HG03558 (cell line): Measurements from ENCODE around the gene DIP2A.
"Not testable (repeated sequence)": the region's sequence is repeated elsewhere in the genome, so short reads cannot be mapped to it uniquely, and the experiment has no call there.

Experiments
- ATAC-seq: cut with Tn5 transposase; IDR thresholded peaks from one replicate; pipeline ENCODE4 v1.9.1; 2021; ENCODE audit warnings: moderate number of reproducible peaks; ENCODE audit not compliant: unreplicated experiment; ENCODE audit errors: extremely low read depth

Gene DIP2A

DNA sequence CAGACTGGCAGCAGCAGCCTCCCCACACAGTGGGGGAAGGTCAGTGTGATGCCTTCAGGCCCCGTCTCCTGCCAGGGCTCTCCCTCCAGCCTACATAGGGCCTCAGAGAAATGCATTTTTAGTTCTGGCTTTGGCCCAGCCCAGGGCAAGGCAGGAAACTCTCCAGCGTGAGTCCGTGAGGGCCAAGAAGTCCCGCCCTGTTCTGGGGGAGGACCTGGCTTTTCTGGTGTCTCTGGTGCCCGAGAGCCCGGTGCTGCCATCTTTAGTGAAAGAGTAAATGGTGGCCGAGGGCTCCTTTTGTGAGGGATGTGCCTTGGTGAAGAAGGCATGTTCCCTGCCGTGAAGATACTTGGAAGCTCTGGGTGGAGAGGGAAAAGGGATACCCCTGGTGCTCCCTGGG, 14.8 kb upstream of the DIP2A start:
- ATAC-seq = no peak

DNA sequence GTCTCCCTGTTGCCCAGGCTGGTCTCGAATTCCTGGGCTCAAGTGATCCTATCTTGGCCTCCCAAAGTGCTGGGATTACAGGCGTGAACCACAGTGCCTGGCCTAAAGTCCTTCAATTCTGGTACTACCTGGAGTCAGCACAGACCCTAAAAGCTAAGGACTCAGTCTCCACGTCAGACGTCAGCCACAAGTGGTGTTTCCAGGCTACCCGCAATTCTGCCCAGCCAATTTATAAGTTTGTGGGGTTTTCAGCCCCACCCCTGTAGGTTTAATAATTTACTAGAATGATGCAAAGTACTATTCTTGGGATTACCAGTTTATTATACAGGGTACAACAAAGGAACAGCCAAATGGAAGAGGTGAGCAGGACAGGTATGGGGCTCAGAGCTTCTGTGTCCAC, 10.6 kb upstream of the DIP2A start:
- ATAC-seq = no peak

DNA sequence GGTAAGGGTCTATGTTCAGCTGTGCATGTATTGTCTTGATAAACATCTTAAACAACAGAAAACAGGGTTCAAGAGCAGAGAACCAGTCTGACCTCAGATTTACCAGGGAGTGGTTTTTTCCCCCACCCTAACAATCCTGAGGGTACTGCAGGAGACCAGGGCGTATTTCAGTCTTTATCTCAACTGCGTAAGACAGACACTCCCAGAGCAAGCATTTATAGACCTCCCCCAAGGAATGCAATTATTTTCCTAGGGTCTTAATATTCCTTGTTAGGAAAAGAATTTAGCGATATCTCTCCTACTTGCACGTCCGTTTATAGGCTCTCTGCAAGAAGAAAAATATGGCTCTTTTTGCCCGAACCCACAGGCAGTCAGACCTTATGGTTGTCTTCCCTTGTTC, 9.8 kb upstream of the DIP2A start:
- not testable (repeated sequence) for ATAC-seq

DNA sequence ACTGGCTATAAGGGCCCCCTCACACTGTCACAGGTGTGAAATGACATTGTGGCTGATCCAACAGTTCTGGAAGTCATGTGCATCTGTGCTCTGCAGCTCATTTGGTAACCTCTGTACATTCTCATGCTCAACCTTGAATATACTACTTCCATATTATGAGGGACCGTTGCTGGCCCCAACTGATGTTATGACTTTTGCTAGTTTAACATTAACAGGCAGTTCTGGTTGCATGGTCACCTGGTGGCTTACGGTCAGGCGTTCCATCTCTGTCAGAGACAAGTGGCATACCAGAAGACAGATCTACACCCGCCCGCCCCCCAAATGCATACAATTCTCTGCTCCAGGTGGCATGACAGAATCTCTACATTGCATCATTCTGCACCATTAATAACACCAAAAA, 6.0 kb upstream of the DIP2A start:
- ATAC-seq = no peak

DNA sequence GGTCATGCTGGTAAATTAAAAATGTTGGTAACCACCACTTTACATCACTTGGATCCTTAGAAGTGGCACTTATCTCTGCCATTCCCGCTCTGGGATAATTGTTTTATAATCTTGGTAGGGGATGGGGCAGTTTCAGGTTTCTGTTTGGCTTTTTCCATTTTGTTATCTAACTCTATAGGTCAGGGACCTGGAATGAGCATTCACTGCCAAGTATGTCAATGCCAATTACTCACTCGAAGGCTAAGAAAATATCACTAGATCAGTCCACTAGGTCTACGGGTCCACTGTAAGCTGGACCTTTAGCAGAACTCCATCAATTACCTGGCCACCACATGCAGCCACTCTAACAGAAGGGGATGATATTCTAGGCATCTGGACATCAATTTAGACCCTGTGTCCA, 4.5 kb upstream of the DIP2A start:
- ATAC-seq = no peak

DNA sequence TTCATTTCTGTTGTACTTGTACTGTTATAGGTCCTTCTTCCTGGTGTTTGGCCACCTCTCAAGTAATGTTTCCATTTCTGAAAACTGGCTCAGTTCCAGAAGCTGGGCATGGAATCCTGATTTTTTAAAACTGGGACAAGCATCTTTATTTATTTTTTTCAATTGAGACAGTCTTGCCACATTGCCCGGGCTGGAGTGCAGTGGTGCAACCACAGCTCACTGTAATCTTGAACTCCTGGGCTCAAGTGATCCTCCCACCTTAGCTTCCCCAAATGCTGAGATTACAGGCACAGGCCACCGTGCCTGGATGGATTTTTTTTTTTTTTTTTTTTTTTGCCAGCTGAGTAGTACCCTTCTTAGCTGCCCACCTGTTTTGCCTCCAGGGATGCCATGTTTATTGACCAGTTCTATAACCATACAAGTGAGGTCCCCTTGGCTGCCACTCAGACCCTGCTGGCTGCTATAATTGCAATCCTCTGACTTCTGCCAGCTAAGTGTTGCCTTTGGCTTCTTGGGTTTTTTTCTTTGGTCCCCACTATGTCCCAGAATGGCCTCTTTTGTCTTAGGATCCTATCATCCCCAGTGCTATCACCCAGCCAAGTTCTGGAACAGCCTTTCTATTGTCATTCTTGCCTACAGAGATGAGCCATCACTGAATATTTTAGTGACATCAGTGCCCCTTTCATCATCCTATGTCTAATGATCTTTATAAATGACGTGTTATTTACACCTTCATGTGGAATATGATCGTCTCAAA, 3.9 kb upstream of the DIP2A start:
- ATAC-seq = no peak

DNA sequence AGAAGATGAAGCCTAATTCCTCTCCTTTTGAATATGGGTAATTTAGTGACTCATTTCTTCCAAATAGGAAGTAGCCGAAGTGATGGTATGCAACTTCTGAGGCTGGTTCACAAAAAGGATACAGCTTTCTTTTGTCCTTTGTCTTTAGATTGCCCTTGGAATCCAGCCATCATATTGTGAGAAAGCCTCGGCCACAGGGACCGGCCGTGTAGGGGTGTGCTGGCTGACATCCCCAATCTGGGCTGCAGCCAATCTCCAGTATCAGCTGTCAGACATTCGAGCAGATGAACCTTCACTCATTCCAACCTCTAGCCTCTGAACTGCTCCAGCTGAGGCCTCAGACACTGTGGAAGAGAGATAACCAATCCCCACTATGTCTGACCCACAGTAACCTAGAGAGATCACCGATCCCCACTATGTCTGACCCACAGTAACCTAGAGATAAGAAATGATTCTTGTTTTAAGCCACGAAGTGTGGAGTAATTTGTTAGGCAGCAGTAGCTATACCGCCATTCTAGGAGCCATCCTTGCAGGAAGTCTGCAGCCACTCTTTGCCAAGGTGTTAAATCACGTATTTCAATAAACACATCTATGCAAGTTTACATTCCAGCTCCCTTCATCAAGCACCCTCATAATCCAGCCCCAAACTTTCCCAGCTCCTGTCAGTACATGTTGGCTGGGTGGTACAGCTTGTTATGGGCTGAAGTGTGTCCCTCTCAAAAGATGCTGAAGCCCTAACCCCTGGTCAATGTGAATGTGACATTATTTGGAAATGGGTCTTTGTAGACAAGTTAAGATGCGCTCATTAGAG, 2.9 kb upstream of the DIP2A start:
- ATAC-seq = no peak

DNA sequence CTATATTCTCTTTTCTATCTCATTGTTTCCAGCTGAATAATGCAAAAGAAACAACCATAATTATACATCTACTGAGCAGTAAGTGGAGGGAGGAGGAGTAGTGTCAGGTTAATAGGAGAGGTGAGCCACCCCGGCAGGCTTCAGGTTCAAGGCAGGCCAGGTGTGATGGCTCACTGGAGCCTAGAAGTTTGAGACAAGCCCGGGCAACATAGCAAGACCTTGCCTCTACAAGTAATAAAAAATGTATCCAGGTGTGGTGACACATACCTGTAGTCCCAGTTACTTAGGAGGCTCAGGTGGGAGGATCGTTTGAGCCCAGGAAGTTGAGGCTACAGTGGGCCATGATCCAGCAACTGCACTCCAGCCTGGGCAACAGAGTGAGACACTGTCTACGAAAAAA, 1.9 kb upstream of the DIP2A start:
- no peak for ATAC-seq

DNA sequence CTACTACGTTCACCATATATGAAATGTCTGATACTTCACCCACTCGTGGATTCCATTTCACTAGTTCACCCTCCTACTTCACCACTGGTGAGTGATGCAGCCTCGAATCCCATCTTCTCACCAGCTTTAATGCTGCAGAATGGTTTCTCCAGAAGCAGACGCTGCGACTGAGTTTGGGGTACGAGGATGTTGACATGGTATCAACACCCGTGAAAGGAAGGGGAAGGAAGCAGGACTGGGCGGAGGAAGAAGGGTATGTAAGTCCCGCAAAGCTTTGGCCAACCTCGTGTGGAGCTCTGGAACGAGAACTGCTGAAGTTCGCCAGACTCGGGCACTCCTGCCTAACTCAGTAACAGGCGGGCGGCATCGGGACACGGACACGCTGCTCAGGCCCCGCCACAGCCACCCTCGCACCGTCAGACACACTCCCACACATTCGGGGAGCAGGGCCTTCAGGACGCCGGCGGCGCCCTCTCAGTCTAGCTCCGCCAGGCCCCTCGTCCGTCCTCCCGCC, 833 bp upstream of the DIP2A start:
- peak; percentile 7 for ATAC-seq

DNA sequence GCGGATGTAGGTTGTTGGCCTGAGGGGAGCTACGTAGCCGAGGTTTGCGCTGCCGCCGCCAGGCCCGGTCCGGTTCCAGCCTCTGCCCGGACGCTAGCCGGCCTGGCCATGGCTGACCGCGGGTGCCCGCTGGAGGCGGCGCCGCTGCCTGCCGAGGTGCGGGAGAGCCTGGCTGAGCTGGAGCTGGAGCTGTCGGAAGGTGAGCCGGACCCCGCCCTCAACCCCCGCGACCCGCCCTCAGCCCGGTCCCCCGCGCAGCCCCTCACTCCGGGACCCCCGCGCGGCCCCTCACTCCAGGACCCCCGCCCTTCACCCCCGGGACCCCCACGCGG, 299 bp downstream of the DIP2A start:
- no peak for ATAC-seq

DNA sequence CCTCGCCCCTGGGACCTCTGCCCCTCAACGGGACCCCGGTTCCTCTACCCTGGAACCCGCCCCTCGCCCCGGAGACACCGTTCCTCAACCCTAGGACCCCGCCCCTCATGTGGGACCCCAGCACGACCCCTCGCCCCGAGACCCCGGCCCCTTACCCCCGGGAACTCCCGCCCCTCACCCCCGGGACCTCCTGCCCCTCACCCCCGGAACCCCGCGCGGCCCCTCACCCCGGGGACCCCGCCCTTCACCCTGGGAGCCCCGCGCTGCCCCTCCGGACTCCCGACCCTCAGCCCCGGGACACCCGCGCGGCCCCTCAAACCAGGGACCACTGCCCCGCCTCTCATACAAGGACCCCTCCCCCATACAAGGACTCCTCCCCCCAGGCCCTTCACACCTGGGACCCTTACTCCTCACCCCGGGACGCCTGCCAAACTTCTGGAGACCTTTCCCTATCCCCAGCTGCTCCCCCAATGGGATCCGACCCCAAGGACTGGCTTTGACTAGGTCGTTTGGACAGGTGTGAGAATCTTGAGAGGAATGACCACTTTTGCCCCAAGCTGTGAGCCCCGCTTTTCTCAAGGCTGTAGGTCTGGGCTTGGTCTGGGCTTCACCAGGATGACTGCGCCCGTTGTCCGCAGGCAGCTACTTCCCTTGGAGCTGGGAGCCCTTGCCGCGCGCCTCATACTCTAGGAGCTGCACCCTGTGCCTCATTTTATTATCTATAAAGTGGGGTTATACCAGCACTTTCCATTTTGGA, 843 bp downstream of the DIP2A start:
- no peak for ATAC-seq

DNA sequence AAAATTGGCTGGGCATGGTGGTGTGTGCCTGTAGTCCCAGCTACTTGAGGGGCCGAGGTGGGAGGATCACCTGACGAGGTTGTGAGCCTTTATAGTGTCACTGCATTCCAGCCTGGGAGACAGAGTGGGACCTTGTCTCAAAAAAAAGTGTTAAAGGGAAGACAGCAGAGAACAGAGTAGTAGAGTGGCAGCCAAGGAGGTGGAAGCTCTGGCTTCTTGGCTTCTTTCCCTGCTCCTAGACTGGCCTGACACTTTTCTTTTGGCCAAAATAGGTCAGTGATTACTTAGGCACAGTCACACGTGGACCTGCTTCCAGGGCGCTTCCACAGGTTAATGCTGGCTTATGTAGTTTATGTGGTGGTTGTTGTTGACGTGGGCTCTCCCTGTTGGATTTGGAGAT, 3.2 kb downstream of the DIP2A start:
- ATAC-seq = no peak

DNA sequence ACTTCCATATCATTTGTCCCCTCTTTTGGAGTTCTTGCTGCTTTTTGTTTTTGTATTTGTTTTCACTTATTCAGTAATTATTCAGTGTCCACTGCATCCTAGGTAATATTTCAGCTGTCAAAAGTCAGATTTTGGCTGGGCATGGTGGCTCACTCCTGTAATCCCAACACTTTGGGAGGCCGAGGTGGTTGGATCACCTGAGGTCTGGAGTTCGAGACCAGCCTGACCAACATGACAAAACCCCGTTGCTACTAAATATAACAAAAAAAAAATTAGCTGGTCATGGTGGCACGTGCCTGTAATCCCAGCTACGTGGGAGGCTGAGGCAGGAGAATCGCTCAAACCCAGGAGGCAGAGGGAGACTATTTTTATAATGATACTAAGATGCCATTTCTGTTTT, 6.5 kb downstream of the DIP2A start:
- not testable (repeated sequence) for ATAC-seq

DNA sequence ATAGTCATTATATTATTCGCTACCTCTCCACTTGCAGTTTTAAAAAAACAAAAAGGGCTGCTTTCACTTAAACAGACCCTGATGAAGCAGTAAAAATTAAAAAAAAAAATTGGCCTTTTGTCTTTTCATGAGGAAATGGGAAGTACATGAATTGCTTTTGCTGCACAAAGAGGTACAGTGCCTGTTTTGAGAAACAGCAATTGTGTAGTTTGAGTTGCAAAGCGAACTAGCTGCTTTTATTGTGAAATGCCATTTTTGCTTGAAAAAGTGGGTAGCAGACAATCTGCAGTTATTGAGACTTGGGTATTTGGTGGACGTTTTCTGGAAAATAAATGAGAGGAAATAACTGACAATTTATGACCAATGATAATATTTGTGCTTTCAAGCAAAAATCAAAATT, 7.0 kb downstream of the DIP2A start:
- no peak for ATAC-seq

DNA sequence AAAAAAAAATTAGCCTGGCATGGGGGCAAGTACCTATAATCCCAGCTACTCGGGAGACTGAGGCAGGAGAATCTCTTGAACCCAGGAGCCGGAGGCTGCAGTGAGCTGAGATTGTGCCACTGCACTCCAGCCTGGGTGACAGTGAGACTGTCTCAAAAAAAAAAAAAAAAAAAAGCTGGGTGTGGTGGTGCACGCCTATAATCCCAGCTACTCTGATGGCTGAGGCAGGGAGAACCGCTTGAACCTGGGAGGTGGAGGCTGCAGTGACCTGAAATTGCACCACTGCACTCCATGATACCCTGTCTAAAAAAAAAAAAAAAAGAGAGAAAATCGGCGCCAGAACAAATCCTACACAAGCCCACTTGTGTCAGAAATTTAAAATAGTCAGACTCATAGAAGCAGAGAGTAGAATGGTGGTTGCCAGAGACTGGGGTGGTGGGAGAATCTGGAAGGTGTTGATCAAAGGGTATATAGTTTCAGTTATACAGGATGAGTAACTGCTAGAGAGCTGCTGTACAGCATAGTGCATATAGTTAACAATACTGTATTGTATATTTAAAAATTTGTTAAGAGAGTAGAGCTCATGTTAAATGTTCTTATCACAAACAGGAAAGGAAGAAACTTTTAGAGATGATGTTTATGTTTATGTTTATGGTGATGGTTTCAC, 9.6 kb downstream of the DIP2A start:
- ATAC-seq = no peak

DNA sequence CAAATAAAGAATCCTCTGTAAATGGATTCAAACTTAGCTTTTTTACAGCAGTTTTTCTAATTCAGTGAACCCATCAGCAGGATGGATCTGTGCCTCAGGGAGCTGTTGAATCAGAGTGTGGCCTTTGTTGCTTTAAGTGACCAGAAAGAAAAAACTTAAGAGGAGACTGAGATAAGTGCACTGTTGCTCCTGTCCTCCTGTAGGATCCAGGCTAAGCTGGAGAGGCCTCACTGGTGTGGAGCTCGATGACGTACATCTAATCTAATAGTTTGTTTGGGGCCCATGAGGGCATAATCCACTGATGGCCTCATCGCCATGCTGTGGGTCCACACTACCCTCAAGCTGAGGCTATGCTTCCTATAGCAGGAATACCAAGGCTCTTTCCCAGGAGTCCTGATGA, 10.6 kb downstream of the DIP2A start:
- ATAC-seq = no peak

DNA sequence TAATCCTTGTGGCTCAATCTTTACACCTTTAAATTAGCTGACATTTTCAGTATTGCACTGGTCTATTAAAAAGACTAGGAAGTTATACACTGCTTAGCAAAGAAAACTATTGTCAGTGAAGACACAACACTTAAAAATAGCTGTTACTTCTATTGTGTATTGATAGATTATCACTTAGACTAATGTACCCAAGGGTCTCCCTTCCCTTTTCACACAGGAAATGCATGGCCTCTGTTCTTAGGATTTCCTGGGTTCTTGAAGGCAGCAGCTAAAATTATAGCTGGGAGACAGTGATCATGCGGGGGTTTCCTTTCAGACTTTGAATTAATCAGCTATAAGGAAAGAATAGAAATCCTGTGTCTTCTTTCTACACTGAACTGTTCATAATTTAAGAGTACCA, 12.8 kb downstream of the DIP2A start:
- no peak for ATAC-seq

DNA sequence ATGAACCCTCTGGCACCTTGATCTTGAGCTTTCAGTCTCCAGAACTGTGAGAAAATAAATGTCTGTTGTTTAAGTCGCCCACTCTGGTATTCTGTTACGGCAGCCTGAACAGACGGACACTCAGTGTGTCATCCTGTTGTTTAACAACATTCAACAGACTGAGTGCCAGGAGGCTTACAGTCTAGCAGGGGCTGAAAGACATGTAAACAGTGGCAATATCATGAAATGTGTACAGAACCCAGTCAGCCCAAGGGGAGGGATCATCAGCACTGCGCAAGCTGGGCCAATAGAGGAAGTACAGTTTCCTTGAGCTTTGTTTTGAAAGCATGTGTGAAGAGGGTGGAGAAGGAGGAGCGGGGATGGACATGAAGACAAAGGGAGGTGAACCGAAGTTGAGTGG, 13.6 kb downstream of the DIP2A start:
- no peak for ATAC-seq

DNA sequence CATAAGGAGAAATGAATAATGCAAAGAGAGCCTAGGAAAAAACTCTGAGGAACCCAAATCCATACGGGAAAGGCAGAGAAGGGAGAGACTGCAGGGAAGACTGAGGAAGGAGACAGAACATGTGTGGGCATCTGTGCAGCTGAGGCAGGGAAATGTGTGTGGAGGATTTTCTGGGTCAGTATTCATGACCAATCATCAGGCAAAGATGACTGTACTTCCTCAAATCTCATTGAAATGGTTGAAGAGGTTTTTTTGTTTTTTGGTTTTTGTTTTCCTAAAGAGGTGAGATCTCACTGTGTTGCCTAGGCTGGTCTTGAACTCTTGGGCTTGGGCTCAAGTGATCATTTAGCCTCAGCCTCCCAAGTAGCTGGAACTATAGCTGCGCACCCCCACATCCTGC, 15.7 kb downstream of the DIP2A start:
- ATAC-seq = no peak

DNA sequence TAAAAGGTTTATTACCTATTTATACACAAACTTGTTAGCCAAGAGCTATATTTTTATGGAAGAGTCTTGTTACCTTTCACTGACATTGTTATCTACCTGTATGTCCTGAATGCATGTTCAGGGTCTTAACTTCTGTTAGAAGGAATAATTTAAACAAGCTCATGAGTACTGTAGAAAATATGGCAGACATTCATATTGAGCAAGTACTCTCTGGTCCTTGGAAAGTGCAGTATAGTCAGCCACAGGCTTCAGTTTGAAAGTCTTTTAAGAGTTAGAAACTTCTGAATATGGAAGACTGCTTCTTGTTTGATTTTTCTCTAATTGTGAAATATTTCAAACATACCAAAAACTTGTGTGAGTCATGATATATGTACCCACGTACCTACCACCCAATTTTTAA, 16.6 kb downstream of the DIP2A start:
- no peak for ATAC-seq

DNA sequence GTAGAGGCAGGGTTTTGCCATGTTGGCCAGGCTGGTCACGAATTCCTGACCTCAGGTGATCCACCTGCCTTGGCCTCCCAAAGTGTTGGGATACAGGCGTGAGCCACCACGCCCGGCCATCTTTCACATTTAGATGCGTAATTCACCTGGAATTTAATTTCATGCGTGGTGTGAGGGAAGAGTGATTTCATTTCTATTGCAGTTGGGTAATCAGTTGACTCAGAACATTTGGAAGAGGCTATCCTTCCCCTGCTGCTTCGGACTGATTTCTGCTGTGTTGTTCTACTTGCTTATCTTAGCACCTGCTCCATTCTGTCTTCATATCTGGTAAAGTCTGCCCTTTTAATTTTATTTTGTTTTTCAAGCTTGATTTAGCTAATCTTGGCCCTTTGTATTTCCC, 19.1 kb downstream of the DIP2A start:
- ATAC-seq = no peak
